ENCODE results near the gene CLCN7.
"Not testable (repeated sequence)": the region's sequence is repeated elsewhere in the genome, so short reads cannot be mapped to it uniquely, and the experiment has no call there.

The CLCN7 gene

DNA sequence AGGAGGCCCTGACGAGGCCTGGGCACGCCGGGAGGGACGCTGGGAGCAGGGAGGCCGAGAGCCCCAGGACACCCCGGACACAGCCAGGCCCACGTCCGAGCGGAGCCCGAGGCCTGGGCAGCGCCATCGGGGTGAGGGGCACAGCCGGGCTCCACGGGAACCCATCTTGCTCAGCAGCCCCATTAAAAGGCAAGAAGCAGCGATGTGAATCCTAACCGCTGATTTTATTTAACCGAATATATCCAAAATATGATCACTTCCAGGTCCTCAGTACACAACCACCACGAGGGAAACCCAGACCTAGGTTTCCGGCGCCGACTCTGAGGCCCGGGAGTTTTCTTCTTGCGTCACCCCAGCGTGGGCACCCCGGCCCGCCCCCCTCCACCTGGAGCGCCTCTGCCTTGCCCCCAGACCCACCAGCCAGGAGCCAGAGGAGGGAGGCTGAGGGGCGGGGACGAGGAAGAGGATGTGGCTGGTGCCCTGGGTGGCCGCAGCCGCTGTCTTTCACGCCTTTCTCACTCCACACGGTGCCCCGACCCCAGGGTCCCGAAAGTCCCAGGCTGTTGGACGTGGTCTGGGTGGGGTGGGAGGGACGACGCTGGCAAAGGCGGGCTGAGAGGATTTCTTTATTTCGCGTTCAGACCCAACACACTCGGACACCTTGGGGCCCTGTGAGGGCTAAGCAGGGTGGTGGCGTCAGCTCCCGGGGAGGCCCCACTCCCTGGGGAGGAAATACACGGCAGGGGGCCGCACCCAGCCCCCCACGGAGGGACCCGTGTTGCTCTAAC is 29.9 kb downstream of the CLCN7 start:
- no peak for DNase-seq

GRCh38 chr16:1443980-1444729 is 30.7 kb downstream of the CLCN7 start, which contains the start of gene CCDC154:
Gene CCDC154, minus strand, starts transcription at chr16:1444556. Its CDS starts 234 bp downstream, at chr16:1444322.
- no peak for DNase-seq

DNA sequence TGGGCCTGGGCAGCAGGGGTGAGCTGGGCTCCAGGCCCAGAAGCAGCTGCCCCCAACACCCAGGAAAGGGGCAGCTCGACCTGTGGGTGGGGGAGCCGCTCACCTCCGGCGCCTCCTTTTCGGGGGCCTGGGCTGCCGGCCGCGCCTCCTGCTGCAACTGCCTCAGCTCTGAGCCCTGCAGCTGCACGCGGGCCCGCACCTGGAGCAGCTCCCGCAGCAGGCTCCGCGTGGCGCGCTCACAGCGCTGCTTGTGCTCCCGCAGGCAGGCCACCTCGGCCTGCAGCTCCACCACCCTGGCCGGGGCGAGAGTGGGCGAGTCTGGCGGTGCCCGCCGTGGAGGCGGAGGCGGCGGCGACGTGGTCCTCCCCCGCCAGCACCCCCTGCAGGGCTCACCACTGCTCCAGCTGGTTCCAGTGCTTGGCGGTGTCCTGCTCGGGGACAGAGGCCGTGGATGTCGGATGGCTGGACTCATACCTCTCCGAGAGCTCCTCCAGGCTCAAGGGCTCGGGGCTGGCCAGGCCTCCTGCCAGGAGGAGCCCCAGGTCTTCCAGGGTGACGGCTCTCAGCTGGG is 31.3 kb downstream of the CLCN7 start:
- no peak for DNase-seq

- DNase-seq = no peak
Observed at GRCh38 chr16:1442697-1443096, 32.1 kb downstream of the CLCN7 start.

- DNase-seq = no peak
Observed at GRCh38 chr16:1441391-1441829, 33.4 kb downstream of the CLCN7 start.

GRCh38 chr16:1439699-1440074 is 35.1 kb downstream of the CLCN7 start:
- DNase-seq = not testable (repeated sequence)

- DNase-seq = no peak
Observed at GRCh38 chr16:1439058-1439698, 35.6 kb downstream of the CLCN7 start.

- no peak for DNase-seq
Observed at GRCh38 chr16:1438229-1439057, 36.4 kb downstream of the CLCN7 start.

- no peak for DNase-seq
Observed at GRCh38 chr16:1437606-1438005, 37.2 kb downstream of the CLCN7 start.

DNA sequence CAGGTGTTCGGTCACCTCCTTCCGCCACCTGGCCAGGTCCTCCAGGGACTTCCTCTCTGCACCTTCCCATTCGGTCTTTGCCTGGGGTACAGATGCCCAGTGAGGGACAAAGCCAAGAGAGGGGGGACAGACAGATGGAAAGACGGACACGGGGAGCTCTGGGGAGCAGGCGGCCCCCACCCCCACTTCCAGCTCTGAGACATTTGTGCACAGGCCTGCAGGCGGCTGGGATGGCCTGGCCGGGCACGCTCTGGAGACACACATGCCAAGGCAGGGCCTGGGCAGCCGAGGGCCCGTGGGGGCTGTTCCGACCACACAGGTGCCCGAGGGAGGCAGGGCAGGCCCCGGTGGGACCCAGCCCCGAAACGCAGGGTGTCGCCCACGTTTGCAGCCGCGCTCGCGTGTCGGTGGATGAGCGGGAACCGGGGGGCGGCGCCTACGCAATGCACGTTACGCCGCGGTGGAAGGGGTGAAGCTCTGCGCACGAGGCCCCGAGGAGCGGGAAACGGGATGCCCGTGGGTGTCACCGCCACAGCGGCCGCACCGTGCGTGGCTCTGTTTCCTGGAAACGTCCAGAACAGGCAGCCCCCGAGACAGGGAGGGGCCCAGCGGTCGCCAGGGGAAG is 38.0 kb downstream of the CLCN7 start:
- no peak for DNase-seq

DNA sequence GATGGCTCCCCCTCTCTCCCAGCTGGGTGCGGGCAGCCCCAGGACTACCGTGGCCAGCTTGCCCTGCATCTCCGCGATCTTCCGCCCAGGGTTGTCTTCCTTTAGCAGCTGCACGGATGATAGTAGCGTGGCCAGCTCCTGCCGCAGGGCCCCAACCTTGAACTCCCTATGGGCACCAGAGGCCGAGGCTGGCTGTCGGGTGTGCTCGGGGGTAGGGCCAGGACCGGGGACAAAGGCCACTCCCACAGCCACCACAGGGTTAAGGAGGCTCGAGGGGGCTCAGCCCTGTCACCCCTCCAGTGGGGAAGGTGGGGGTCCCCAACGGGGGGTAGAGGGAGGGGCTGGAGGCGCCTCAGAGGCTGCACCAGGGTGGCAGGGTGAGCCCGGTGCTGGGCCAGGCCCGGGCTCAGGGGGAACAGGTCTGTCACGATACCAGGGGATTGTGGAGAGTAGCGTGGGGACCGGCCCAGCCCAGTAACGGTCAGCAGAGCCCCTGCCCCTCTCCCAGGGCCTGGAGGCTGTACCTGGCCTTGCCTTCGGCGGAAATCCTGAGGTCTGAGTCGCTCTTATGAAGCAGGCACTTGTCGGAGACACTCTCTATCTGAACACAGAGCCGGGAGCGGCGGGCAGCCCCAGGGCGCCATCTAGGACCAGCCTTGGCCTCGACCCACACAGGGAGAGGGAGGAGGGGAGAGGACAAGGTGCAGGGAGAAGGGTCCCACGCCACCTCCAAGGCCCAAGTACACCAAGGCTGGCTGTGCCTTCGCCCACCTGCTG is 38.7 kb downstream of the CLCN7 start:
- no peak for DNase-seq

DNA sequence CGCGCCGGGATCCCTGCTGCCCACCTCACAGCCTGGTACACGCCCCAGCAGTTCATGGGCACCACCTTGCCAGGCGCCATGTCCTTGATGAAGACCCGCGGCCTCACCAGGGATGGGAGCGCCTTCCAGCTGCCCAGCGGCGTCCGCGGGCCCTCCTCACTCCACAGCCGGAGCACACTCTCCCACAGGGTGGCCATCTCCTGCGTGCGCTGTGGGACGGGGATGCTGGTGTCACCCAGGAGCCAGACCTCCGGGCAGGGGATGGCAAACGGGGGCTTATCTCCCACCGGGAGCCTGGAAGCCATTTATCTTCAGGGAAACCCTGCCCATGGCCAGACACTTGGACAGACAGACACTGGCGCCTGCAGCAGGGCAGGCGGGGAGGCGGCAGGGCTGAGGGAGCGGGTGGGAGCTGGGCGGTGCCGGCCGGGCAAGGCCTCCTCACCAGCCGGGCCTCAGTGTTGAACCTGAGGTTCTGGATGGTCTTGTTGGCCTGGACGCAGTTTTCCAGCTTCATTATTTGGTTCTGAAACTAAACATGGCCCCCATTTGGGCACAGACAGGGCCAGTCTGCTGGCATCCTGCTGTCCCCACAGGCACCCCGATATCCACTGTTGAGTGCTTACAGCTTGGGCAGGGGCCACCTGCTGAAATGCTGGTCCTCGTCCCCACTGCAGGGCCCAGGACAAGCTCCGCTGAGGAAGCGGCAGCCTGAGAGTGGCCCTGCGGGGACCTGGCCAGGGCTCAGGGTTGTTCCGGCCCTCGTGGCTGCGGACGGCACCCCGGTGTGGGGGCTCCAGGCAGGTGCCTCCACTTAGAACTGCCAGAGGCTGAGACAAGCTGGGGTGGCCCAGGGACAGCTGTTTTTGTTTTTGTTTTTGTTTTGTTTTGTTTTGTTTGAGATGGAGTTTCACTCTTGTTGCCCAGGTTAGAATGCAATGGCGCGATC is 39.9 kb downstream of the CLCN7 start:
- no peak for DNase-seq

DNA sequence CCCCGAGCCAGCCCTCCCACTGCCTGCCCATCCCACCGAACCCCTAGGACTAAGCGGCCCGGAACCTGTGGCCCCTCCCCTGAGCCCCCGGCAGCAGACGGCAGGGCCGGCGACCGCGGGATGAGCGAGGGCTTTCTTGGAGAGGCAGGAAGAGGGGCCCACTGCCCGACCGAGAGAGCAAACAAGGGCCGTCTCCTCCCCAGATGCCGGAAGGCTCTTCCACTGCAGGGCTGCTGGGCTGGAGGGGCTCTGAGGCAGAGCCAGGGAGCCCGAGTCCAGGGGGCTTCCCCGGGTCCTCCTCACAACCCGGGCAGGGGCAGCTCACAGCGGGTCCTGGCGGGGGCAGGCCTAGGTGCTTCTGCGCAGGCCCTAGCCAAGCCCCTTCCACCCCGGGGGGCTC is 41.1 kb downstream of the CLCN7 start:
- no peak for DNase-seq

- DNase-seq = no peak
Observed at GRCh38 chr16:1433263-1433560, 41.6 kb downstream of the CLCN7 start.

GRCh38 chr16:1432388-1433262 is 42.2 kb downstream of the CLCN7 start:
- no peak for DNase-seq

DNA sequence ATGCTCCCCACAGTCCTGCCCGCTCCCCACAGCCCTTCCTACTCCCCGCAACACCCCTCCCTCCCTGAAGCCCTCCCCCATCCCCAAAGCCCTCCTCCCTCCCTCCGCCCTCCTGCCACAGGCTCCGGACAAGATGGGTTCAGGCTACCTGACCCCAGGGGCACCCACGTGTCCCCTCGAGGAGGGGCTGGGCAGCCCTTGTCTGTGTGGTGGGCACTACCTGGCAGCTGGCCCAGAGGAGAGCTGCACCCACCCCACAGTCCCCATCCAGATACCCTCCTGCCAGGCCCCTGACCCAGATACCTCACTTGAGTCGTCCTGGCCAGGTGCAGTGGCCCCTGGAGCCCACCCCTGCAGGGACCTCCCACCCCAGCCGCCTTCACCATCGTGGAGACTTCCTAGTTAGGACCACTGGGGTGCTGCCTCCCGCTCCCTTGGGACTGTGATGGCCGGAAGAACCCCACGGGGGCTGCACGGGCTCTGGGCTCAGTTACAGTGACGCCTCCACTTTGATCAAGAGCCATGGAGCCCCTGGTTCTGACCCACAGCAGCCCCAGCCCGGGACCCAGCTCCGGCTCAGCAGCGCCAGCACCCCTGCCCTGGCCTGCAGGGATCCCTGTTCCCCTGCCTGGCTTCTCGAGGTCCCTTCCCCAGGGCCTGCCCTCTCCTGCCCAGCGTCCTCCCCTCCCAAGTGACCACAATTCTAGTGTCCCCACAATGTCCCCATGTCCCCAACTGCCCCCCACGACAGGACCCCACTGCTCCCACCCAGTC is 43.1 kb downstream of the CLCN7 start:
- DNase-seq = no peak

DNA sequence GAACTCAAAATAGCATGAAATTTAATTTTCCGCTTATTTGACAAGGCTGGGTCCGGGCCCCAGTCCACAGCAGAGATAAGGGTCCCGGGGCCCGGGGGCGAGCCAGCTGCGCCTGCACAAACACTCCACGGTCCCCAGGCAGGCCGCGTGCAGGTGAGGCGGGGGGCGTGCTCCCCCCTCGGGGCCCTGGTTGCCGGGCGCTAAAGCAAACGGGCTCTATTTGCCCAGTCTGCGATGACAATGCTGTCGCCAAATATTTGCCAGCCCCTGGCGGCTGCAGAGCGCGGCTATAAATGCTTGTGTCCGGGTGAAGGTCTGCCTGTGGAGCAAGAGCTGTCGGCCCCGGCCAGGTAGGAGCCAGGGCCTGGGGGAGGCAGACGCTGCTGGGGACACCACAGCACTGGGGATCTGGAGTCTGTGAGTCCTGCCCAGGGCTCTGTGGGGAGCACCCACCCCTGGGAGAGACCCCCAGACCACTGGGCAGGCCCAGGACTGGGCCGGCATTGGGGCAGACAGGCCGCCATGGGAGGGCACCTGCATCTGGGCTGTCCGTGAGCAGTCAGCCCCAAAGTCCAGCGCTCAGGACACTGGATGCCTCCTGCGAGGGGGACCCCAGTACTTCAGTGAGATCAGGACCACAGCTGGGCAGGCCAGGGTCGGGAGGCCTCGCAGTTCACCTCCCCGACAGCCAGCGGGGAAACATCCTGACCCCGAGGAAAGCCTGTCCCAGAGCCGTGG is 43.9 kb downstream of the CLCN7 start, which contains the start of gene PERCC1:
Gene PERCC1, plus strand, starts transcription at position 320 of the 738 bp plus-strand sequence. CDS start 1,516 bp downstream, outside the sequence.
- no peak for DNase-seq

Data from fibroblast of skin of scalp (primary cell).